SK-N-SH (cell line): Measurements from ENCODE around the gene SNAP29. TPM values are rescaled to one million over a fixed set of nuclear protein-coding genes. Genes with fewer than 3 reads are reported as not detected.

ENCODE experiments used
- CTCF ChIA-PET: fragments of 300-600, 350-600 bp; formaldehyde crosslinking; extraction: SDS; loops from one replicate; lab custom pipeline; 2021; lab: Yijun Ruan, JAX
- POLR2A ChIA-PET: fragments of 350-600 bp; sonication (Branson Sonifier 250); formaldehyde crosslinking; extraction: SDS; loops from one replicate; lab custom pipeline; 2020; ENCODE audit warnings: antibody characterized with exemption, inconsistent platforms; lab: Yijun Ruan, JAX
- DNase-seq: peaks from one replicate; pipeline ENCODE4 v3.0.0; 2012
- H2AFZ ChIP-seq: fragments of 200-600 bp; sonication (generic); 2 replicates; pipeline ENCODE4 v1.8.1; 2016; ENCODE audit warnings: antibody characterized with exemption, mild to moderate bottlenecking, low read depth
- H3F3A ChIP-seq: fragments of 200-600 bp; sonication (generic); replicated peaks from 2 replicates; pipeline ENCODE3; 2016; ENCODE audit warnings: antibody characterized with exemption, mild to moderate bottlenecking; ENCODE audit not compliant: insufficient read depth
- H3K27ac ChIP-seq, 2 experiments: fragments of 200-500 bp in 1 of 2; fragments of 200-600 bp in 1 of 2; sonication (Bioruptor generic) in 1 of 2; sonication (generic), shearing (Covaris generic) in 1 of 2; 2 replicates each; pipeline versions ENCODE4 v1.5.1 to v1.6.1; 2014 to 2016; ENCODE audit warnings: low read depth in 2 of 2, inconsistent platforms in 1 of 2, low read length in 1 of 2, mild to moderate bottlenecking in 1 of 2, mixed read lengths in 1 of 2
- H3K27me3 ChIP-seq: fragments of 200-600 bp; sonication (generic), shearing (Covaris generic); 2 replicates; pipeline ENCODE4 v1.6.1; 2016; ENCODE audit warnings: mixed run types; ENCODE audit not compliant: insufficient read depth
- H3K36me3 ChIP-seq, 2 experiments: fragments of 200-500 bp in 1 of 2; fragments of 200-600 bp in 1 of 2; sonication (Bioruptor generic) in 1 of 2; sonication (generic) in 1 of 2; replicated peaks in 1 of 2; 2 replicates each; pipeline versions ENCODE3 to v1.5.1; 2014 to 2016; ENCODE audit warnings: low read length in 1 of 2, mild to moderate bottlenecking in 1 of 2; ENCODE audit not compliant: insufficient read depth in 2 of 2, control insufficient read depth in 1 of 2
- H3K4me1 ChIP-seq, 2 experiments: fragments of 200-500 bp in 1 of 2; fragments of 200-600 bp in 1 of 2; sonication (Bioruptor generic) in 1 of 2; sonication (generic), shearing (Covaris generic) in 1 of 2; 2 replicates each; pipeline versions ENCODE4 v1.5.1 to v1.6.1; 2014 to 2016; ENCODE audit warnings: low read depth in 1 of 2, low read length in 1 of 2, mixed run types in 1 of 2; ENCODE audit not compliant: insufficient read depth in 2 of 2, control insufficient read depth in 1 of 2
- H3K4me2 ChIP-seq: fragments of 200-600 bp; sonication (generic), shearing (Covaris generic); 2 replicates; pipeline ENCODE4 v1.6.1; 2017; ENCODE audit warnings: mixed run types
- H3K4me3 ChIP-seq, 2 experiments: fragments of 200-500 bp in 1 of 2; fragments of 200-600 bp in 1 of 2; sonication (Bioruptor generic) in 1 of 2; sonication (generic), shearing (Covaris generic) in 1 of 2; 2 replicates each; pipeline versions ENCODE4 v1.5.1 to v1.8.1; 2014 to 2016; ENCODE audit warnings: low read depth in 2 of 2, inconsistent platforms in 1 of 2, low read length in 1 of 2, mild to moderate bottlenecking in 1 of 2, mixed read lengths in 1 of 2, moderate library complexity in 1 of 2
- H3K79me2 ChIP-seq: fragments of 200-600 bp; sonication (generic); 2 replicates; pipeline ENCODE4 v1.8.1; 2017; ENCODE audit warnings: mild to moderate bottlenecking; ENCODE audit not compliant: insufficient read depth
- H3K9ac ChIP-seq: fragments of 200-600 bp; sonication (generic); 2 replicates; pipeline ENCODE4 v1.6.1; 2017; ENCODE audit warnings: mixed run types
- H3K9me2 ChIP-seq: fragments of 200-600 bp; sonication (generic); 2 replicates; pipeline ENCODE4 v1.6.1; 2017; ENCODE audit warnings: mixed run types
- H3K9me3 ChIP-seq: fragments of 200-600 bp; sonication (generic); 2 replicates; pipeline ENCODE4 v1.6.1; 2017; ENCODE audit warnings: mixed run types, mild to moderate bottlenecking, moderate library complexity
- H4K20me1 ChIP-seq: fragments of 200-600 bp; sonication (generic); 2 replicates; pipeline ENCODE4 v1.6.1; 2017; ENCODE audit warnings: mild to moderate bottlenecking, mixed run types; ENCODE audit not compliant: insufficient read depth
- CHD2 ChIP-seq: fragments of 150-350 bp; IDR thresholded peaks from 2 replicates; pipeline ENCODE4 v1.6.1; 2018; ENCODE audit warnings: low read length; ENCODE audit not compliant: partially characterized antibody
- CTCF ChIP-seq: fragments of 200-600 bp; sonication (generic); IDR thresholded peaks from 2 replicates; pipeline ENCODE4 v1.6.1; 2017; ENCODE audit warnings: antibody characterized with exemption, mild to moderate bottlenecking, moderate library complexity
- ELF1 ChIP-seq: IDR thresholded peaks from 2 replicates; pipeline ENCODE4 v1.4.0; 2012
- FOXJ3 ChIP-seq: sonication (generic); formaldehyde crosslinking; IDR thresholded peaks from 2 replicates; pipeline ENCODE4 v1.5.1; 2020; ENCODE audit warnings: mild to moderate bottlenecking, missing genetic modification reagents
- GABPA ChIP-seq: IDR thresholded peaks from 2 replicates; pipeline ENCODE4 v1.4.0; 2012; ENCODE audit warnings: low read depth, mild to moderate bottlenecking
- GATA2 ChIP-seq: sonication (generic); formaldehyde crosslinking; IDR thresholded peaks from 2 replicates; pipeline ENCODE4 v1.5.0; 2020; ENCODE audit warnings: mild to moderate bottlenecking, missing genetic modification reagents
- IRF3 ChIP-seq: fragments of 150-350 bp; IDR thresholded peaks from 2 replicates; pipeline ENCODE4 v1.6.1; 2016; ENCODE audit warnings: mild to moderate bottlenecking, low read depth, low read length
- JUND ChIP-seq: IDR thresholded peaks from 2 replicates; pipeline ENCODE4 v1.4.0; 2012
- MAX ChIP-seq: IDR thresholded peaks from 2 replicates; pipeline ENCODE4 v1.4.0; 2012; ENCODE audit warnings: low read depth
- MXI1 ChIP-seq: IDR thresholded peaks from 2 replicates; pipeline ENCODE4 v1.6.1; 2012; ENCODE audit warnings: mild to moderate bottlenecking, low read depth, low read length, improper control_type of control experiment
- NRF1 ChIP-seq: IDR thresholded peaks from 2 replicates; pipeline ENCODE4 v1.6.1; 2012; ENCODE audit warnings: low read depth, mild to moderate bottlenecking, low read length
- PBX3 ChIP-seq: IDR thresholded peaks from 2 replicates; pipeline ENCODE4; 2012
- RAD21 ChIP-seq: IDR thresholded peaks from 2 replicates; pipeline ENCODE4 v1.6.1; 2012; ENCODE audit warnings: mild to moderate bottlenecking, low read length
- RCOR1 ChIP-seq: fragments of 150-350 bp; IDR thresholded peaks from 2 replicates; pipeline ENCODE4 v1.6.1; 2017; ENCODE audit warnings: antibody characterized with exemption, low read length
- TAF1 ChIP-seq: IDR thresholded peaks from 2 replicates; pipeline ENCODE4 v1.6.1; 2012; ENCODE audit warnings: low read depth, mild to moderate bottlenecking, low read length, moderate library complexity, borderline replicate concordance
- TCF12 ChIP-seq: IDR thresholded peaks from 2 replicates; pipeline ENCODE4 v1.4.0; 2012
- TEAD4 ChIP-seq: IDR thresholded peaks from 2 replicates; pipeline ENCODE4 v1.4.0; 2012; ENCODE audit warnings: mild to moderate bottlenecking, borderline replicate concordance; ENCODE audit not compliant: insufficient read depth
- USF1 ChIP-seq: IDR thresholded peaks from 2 replicates; pipeline ENCODE4 v1.4.0; 2012; ENCODE audit warnings: low read depth, borderline replicate concordance
- USF2 ChIP-seq: fragments of 150-350 bp; IDR thresholded peaks from 2 replicates; pipeline ENCODE4 v1.6.1; 2017; ENCODE audit warnings: antibody characterized with exemption, low read length, low read depth, borderline replicate concordance
- whole genome bisulfite sequencing: methylation state at CpG from one replicate; pipeline ENCODE4 v1.1.6; 2017; ENCODE audit warnings: low lambda C conversion rate; 5-methylcytosine and 5-hydroxymethylcytosine counted together
- polyA plus RNA-seq, 3 experiments: library from polyadenylated mRNA; depleted of rRNA; stranded (reverse); fragments of >200 nt; gene quantifications; 2 replicates each; pipeline ENCODE4 v1.2.3, GENCODE V29; 2012

Gene SNAP29
- polyA plus RNA-seq, 1 of the 3 experiments (the other 2 are of a cell fraction), result 37.3 TPM

GRCh38 chr22:20818471-20818870 is 40.3 kb upstream of the SNAP29 start:
- Histone ChIP-seq H3K9me2 (no peaks in the 10 kb centered on the region), H3K36me3 (peaks cover 26 to 31% of the 10 kb centered on the region in 2 experiments)
- TF ChIP-seq TCF12, result no peak
- TF ChIP-seq TEAD4, result no peak
- no peak for TF ChIP-seq GABPA
- no peak for TF ChIP-seq MXI1
- TF ChIP-seq USF1, result no peak
- TF ChIP-seq PBX3, result no peak
- no peak for TF ChIP-seq CTCF
- no peak for TF ChIP-seq JUND
- TF ChIP-seq, all 33 proteins: peak for 0
- H3K9me3 ChIP-seq, result no peaks in the 10 kb centered on the region
- no peak overlapping the region for H2AFZ ChIP-seq
- peaks cover 7% of the 10 kb centered on the region for H3F3A ChIP-seq
- no peak overlapping the region for H3K4me2 ChIP-seq
- 98% methylated on average over 3 of the region's 3 CpGs for WGBS
- DNase-seq, result no peak
- no peak overlapping the region for H3K9ac ChIP-seq
- H3K4me1 ChIP-seq, result no peaks in the 10 kb centered on the region
- no peak overlapping the region for H3K4me3 ChIP-seq
- ChIA-PET POLR2A (no interaction called here), CTCF (no interaction called here)
- H3K79me2 ChIP-seq, result no peaks in the 10 kb centered on the region
- H3K27ac ChIP-seq, result no peak overlapping the region
- H3K27me3 ChIP-seq, result no peaks in the 10 kb centered on the region
- H4K20me1 ChIP-seq, result no peaks in the 10 kb centered on the region

- no peaks in the 10 kb centered on the region for H4K20me1 ChIP-seq
- H3K27ac ChIP-seq, result no peak overlapping the region
- no peaks in the 10 kb centered on the region for H3K9me3 ChIP-seq
- H3F3A ChIP-seq, result peaks cover 7% of the 10 kb centered on the region
- no peak overlapping the region for H2AFZ ChIP-seq
- no peaks in the 10 kb centered on the region for H3K27me3 ChIP-seq
- ChIA-PET CTCF (interaction anchor here (1.1 kb wide), 1 partner anchor 16 kb away, joined by 4 read pairs; no protein-coding TSS in a partner anchor), POLR2A (no interaction called here)
- peaks cover 25 to 26% of the 10 kb centered on the region in 2 experiments for H3K36me3 ChIP-seq
- no peak overlapping the region for H3K4me2 ChIP-seq
- DNase-seq, result no peak
- H3K4me3 ChIP-seq, result no peak overlapping the region
- no peaks in the 10 kb centered on the region for H3K9me2 ChIP-seq
- 98% methylated on average over 9 of the region's 9 CpGs for WGBS
- no peaks in the 10 kb centered on the region for H3K79me2 ChIP-seq
- no peak overlapping the region for H3K9ac ChIP-seq
- H3K4me1 ChIP-seq, result no peaks in the 10 kb centered on the region; a peak in 1 of 4 replicates
- TF ChIP-seq NRF1, result no peak
- TF ChIP-seq TAF1, result no peak
- TF ChIP-seq RAD21, result no peak
- TF ChIP-seq FOXJ3, result no peak
- TF ChIP-seq USF1, result no peak
- TF ChIP-seq MAX, result no peak
- no peak for TF ChIP-seq USF2
- no peak for TF ChIP-seq GATA2 (CRISPR knock-in tag)
- TF ChIP-seq ELF1, result no peak
- TF ChIP-seq RCOR1, result no peak
- TF ChIP-seq CTCF, result no peak
- no peak for TF ChIP-seq CHD2
- TF ChIP-seq TCF12, result no peak
- TF ChIP-seq IRF3, result no peak
Measured at GRCh38 chr22:20819471-20819870, 39.3 kb upstream of the SNAP29 start.
